ENCODE measurements around the gene NUDT5. TPM values are rescaled to one million over a fixed set of nuclear protein-coding genes. Genes with fewer than 3 reads are reported as not detected.

Gene NUDT5
- total and polyA plus RNA-seq, 2 of the 8 experiments (the other 6 are each of a cell fraction or from before 2014, with no cell fraction given) = 130 to 134 TPM

DNA sequence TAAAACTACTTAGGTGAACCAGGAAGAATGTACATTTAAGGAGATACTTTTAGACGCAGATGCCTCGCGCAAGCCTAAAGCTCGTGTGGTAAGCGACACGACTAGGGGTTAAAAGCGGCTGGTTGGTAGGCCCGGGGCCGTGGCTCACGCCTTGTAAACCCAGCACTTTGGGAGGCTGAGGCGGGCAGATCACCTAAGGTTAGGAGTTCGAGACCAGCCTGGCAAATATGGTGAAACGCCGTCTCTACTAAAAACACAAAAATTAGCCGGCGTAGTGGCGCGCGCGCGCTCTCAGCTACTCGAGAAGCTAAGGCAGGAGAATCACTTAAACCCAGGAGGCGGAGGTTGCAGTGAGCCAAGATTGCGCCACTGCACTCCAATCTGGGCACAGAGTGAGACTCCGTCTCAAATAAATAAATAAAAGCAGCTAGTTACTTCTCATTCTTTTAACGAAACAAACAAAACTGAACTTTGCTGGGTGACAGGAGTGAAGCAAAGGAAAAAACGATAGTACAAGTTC is 879 bp downstream of the NUDT5 start:
- Histone ChIP-seq H2AFZ (ENCODE audit: low read length) (no peak overlapping the region), H2AK5ac (ENCODE audit: low read depth, low read length) (no peak overlapping the region), H3K79me1 (ENCODE audit: low read depth, low read length) (no peaks in the 10 kb centered on the region), H3K23ac (ENCODE audit: insufficient read length) (no peak overlapping the region), H2BK12ac (ENCODE audit: low read depth, low read length) (no peak overlapping the region), H3K36me3 (ENCODE audit: control insufficient read depth in 2 of 4, insufficient read depth in 4 of 4, low read length in 3 of 4) (peaks cover 2 to 16% (median 5%) of the 10 kb centered on the region in 4 experiments; a peak in 4 of 8 replicates), H2BK20ac (ENCODE audit: low read length) (no peak overlapping the region), H3K27ac (ENCODE audit: low read depth, low read length) (0 out of 2 replicates have a peak overlapping the region, but pooled peaks have one; percentile 90), H4K91ac (replicated peaks; ENCODE audit: insufficient read length, low read length) (no peak overlapping the region), H3K4ac (replicated peaks; ENCODE audit: insufficient read length, low read depth, low read length) (no peak overlapping the region), H3K4me2 (ENCODE audit: insufficient read depth in 1 of 2, low read depth in 2 of 2, low read length in 2 of 2) (peak overlapping the region; percentile 57 to 81), H3K9me3 (ENCODE audit: insufficient read depth in 2 of 2, low read depth in 1 of 2, low read length in 1 of 2) (no peaks in the 10 kb centered on the region), H3K4me3 (ENCODE audit: extremely low read depth in 1 of 4, insufficient read depth in 2 of 4, low read depth in 3 of 4, low read length in 4 of 4) (peak overlapping the region; percentile 77 to 96 (median 86)), H4K5ac (ENCODE audit: insufficient read length, low read depth, low read length) (no peak overlapping the region), H3K14ac (ENCODE audit: insufficient read length) (no peak overlapping the region), H3K79me2 (ENCODE audit: control insufficient read depth in 1 of 2, insufficient read depth in 2 of 2, low read length in 2 of 2) (peaks cover 16 to 92% of the 10 kb centered on the region in 2 experiments), H2BK5ac (ENCODE audit: low read depth, low read length) (no peak overlapping the region), H2BK120ac (replicated peaks; ENCODE audit: low read depth, low read length) (no peak overlapping the region), H4K20me1 (replicated peaks in 1 of 2; ENCODE audit: control insufficient read depth in 1 of 2, insufficient read depth in 2 of 2, low read length in 2 of 2) (peaks cover 0 to 6% of the 10 kb centered on the region in 2 experiments), H3K56ac (replicated peaks; ENCODE audit: insufficient read length, low read depth, low read length) (no peak overlapping the region), H3K9ac (replicated peaks in 1 of 4; ENCODE audit: extremely low read depth in 1 of 4, low read depth in 3 of 4, low read length in 3 of 4) (peak overlapping the region; percentile 83 to 97 (median 88)), H4K8ac (ENCODE audit: extremely low read depth, insufficient read depth, low read length) (no peak overlapping the region; the same call in 1 of the 2 replicates), H2BK15ac (ENCODE audit: low read length) (no peak overlapping the region), H3K23me2 (ENCODE audit: low read depth, low read length) (no peaks in the 10 kb centered on the region; the same call in 1 of the 2 replicates), H3K18ac (ENCODE audit: extremely low read depth, low read length) (no peak overlapping the region), H3K4me1 (replicated peaks in 1 of 4; ENCODE audit: control insufficient read depth in 3 of 4, insufficient read depth in 4 of 4, low read length in 3 of 4) (peaks cover 0 to 1% (median 0%) of the 10 kb centered on the region in 4 experiments; a peak in 2 of 7 replicates), H3K27me3 (replicated peaks in 1 of 4; ENCODE audit: control insufficient read depth in 3 of 4, extremely low read depth in 1 of 4, insufficient read depth in 3 of 4, low read length in 3 of 4) (no peaks in the 10 kb centered on the region)
- DNase-seq (ENCODE audit: low read depth in 1 of 2, low spot score in 2 of 2) (no peak), FAIRE-seq (no peak)
- CTCF ChIA-PET (ENCODE audit: partially characterized antibody) = interaction anchor here (1.6 kb wide), 1 partner anchor 14 kb away, joined by 5 read pairs; no protein-coding TSS in a partner anchor
- POLR2A ChIA-PET (ENCODE audit: partially characterized antibody) = interaction anchor here (1.1 to 2.3 kb wide), 5 partner anchors 13 to 67 kb away, joined by 3 to 28 read pairs (median 6); no protein-coding TSS in a partner anchor
- TF ChIP-seq TBP (IDR thresholded peaks at IDR 0.05; ENCODE audit: low read depth, low read length) = peak; percentile 47; the same call in 1 of the 2 replicates
- peak; percentile 45 for TF ChIP-seq CEBPB (IDR thresholded peaks at IDR 0.05; ENCODE audit: low read depth, low read length)
- TF ChIP-seq NRF1 (IDR thresholded peaks at IDR 0.05; ENCODE audit: low read depth, low read length) = no peak
- 9% methylated on average over 27 of the region's 27 CpGs; no CpG with 5 or more reads in 1 of the 2 experiments for WGBS, 2 experiments (ENCODE audit: extremely low coverage in 1 of 2, insufficient coverage in 1 of 2, insufficient read length in 1 of 2, insufficient replicate concordance in 2 of 2, low coverage in 1 of 2, low lambda C conversion rate in 2 of 2, missing lambda C conversion rate in 1 of 2)

All from H1 (cell line).